Liver (tissue), 9 donors: ENCODE data around the gene LILRB2. TPM values are rescaled to one million over a fixed set of nuclear protein-coding genes. Genes with fewer than 3 reads are reported as not detected.

ENCODE experiments used
- DNase-seq: peaks from one replicate; pipeline ENCODE4 v3.0.0-alpha.2; 2017; ENCODE audit warnings: low spot score
- H3K27ac ChIP-seq, 2 donors: one replicate each; pipeline ENCODE4 v1.7.0; 2013; ENCODE audit warnings: inconsistent platforms in 2 of 2, low read length in 2 of 2, control low read depth in 1 of 2, low read depth in 1 of 2, mild to moderate bottlenecking in 1 of 2
- H3K27me3 ChIP-seq, 4 donors: one replicate each; pipeline versions ENCODE4 v1.6.1 to v1.7.0; 2013; ENCODE audit warnings: low read length in 3 of 4, inconsistent platforms in 1 of 4, mild to moderate bottlenecking in 1 of 4, moderate library complexity in 1 of 4; ENCODE audit not compliant: control insufficient read depth in 4 of 4, insufficient read depth in 4 of 4
- H3K36me3 ChIP-seq, 4 donors: one replicate each; pipeline versions ENCODE4 v1.6.1 to v1.7.0; 2013; ENCODE audit warnings: low read length in 3 of 4, mild to moderate bottlenecking in 3 of 4, low read depth in 1 of 4, moderate library complexity in 1 of 4; ENCODE audit not compliant: control insufficient read depth in 4 of 4, insufficient read depth in 3 of 4
- H3K4me1 ChIP-seq, 4 donors: one replicate each; pipeline versions ENCODE4 v1.6.1 to v1.7.0; 2013; ENCODE audit warnings: low read length in 3 of 4, mild to moderate bottlenecking in 3 of 4, moderate library complexity in 1 of 4; ENCODE audit not compliant: control insufficient read depth in 4 of 4, insufficient read depth in 4 of 4
- H3K4me3 ChIP-seq, 3 donors: one replicate each; pipeline versions ENCODE4 v1.6.1 to v1.7.0; 2013; ENCODE audit warnings: low read length in 3 of 3, control low read depth in 1 of 3, low read depth in 1 of 3, mild to moderate bottlenecking in 1 of 3
- H3K9ac ChIP-seq, 2 donors: one replicate each; pipeline ENCODE4 v1.7.0; 2013; ENCODE audit warnings: low read length in 2 of 2, mild to moderate bottlenecking in 2 of 2, moderate library complexity in 2 of 2, control low read depth in 1 of 2, low read depth in 1 of 2
- H3K9me3 ChIP-seq, 4 donors: one replicate each; pipeline versions ENCODE4 v1.6.1 to v1.7.0; 2013; ENCODE audit warnings: low read length in 3 of 4; ENCODE audit not compliant: control insufficient read depth in 4 of 4
- EGR1 ChIP-seq, 2 donors: IDR thresholded peaks; 2 replicates each; pipeline ENCODE4 v1.6.1; 2016 to 2018; ENCODE audit warnings: antibody characterized with exemption in 2 of 2, low read depth in 2 of 2
- FOXA1 ChIP-seq: IDR thresholded peaks from 2 replicates; pipeline ENCODE4 v1.6.1; 2016; ENCODE audit warnings: antibody characterized with exemption
- HNF4A ChIP-seq, 2 donors: conservative IDR thresholded peaks; 2 replicates each; pipeline ENCODE4 v1.6.1; 2016; ENCODE audit warnings: antibody characterized with exemption in 2 of 2, mild to moderate bottlenecking in 2 of 2
- HNF4G ChIP-seq: IDR thresholded peaks from 2 replicates; pipeline ENCODE4 v1.6.1; 2016; ENCODE audit warnings: antibody characterized with exemption
- RAD21 ChIP-seq, 2 donors: IDR thresholded peaks; 2 replicates each; pipeline ENCODE4 v1.6.1; 2016; ENCODE audit warnings: antibody characterized with exemption in 2 of 2, mild to moderate bottlenecking in 2 of 2
- RXRA ChIP-seq, 2 donors: IDR thresholded peaks; 2 replicates each; pipeline ENCODE4 v1.6.1; 2017 to 2018; ENCODE audit warnings: antibody characterized with exemption in 2 of 2, mild to moderate bottlenecking in 1 of 2
- SP1 ChIP-seq: IDR thresholded peaks from 2 replicates; pipeline ENCODE4 v1.6.1; 2018; ENCODE audit warnings: antibody characterized with exemption, mild to moderate bottlenecking
- TAF1 ChIP-seq: conservative IDR thresholded peaks from 2 replicates; pipeline ENCODE4 v1.6.1; 2016; ENCODE audit warnings: antibody characterized with exemption, mild to moderate bottlenecking
- YY1 ChIP-seq: IDR thresholded peaks from 2 replicates; pipeline ENCODE4 v1.6.1; 2016; ENCODE audit warnings: antibody characterized with exemption, mild to moderate bottlenecking
- WGBS: extraction: QIAGEN DNeasy Blood & Tissue Kit; methylation state at CpG from one replicate; pipeline ENCODE4 v1.1.7; 2013; 5-methylcytosine and 5-hydroxymethylcytosine counted together
- polyA plus RNA-seq, 2 donors: library from polyadenylated mRNA; stranded (reverse) in 1 of 2; unstranded in 1 of 2; fragments of 200-250 nt in 1 of 2; fragments of >200 nt in 1 of 2; fragmentation: Nextera tagmentation in 1 of 2; extraction: Ambion mirVana in 1 of 2; gene quantifications; one replicate each; pipeline versions ENCODE4 v1.2.1 to v1.2.3, GENCODE V29; 2013 to 2015
- total RNA-seq, 2 donors: library from RNA; depleted of rRNA; stranded (reverse); fragments of >200 nt; gene quantifications; one replicate each; pipeline ENCODE4 v1.2.3, GENCODE V29; 2014
- TF ChIP-seq, protein P1 (sequence below): fragments of 150-350 bp; IDR thresholded peaks from 2 replicates; pipeline ENCODE4 v1.5.1; 2017; ENCODE audit warnings: improper control_type of control experiment, low read depth, low read length; ENCODE audit not compliant: missing input control
- TF ChIP-seq, protein P2 (sequence below): IDR thresholded peaks from 2 replicates; pipeline ENCODE4 v1.6.1; 2016; ENCODE audit warnings: antibody characterized with exemption
- TF ChIP-seq, protein P3 (sequence below): IDR thresholded peaks from 2 replicates; pipeline ENCODE4 v1.6.1; 2016; ENCODE audit warnings: antibody characterized with exemption
- TF ChIP-seq, protein P4 (sequence below): IDR thresholded peaks from 2 replicates; pipeline ENCODE4 v1.6.1; 2016; ENCODE audit warnings: antibody characterized with exemption, mild to moderate bottlenecking
- donor health status: healthy.
- donor health status: healthy.
- donor health status: healthy.
- donor health status: healthy.
- donor health status: healthy.

LILRB2 gene
- total and polyA plus RNA-seq, 4 donors = 2.2 to 6.1 (median 5.2) TPM

DNA sequence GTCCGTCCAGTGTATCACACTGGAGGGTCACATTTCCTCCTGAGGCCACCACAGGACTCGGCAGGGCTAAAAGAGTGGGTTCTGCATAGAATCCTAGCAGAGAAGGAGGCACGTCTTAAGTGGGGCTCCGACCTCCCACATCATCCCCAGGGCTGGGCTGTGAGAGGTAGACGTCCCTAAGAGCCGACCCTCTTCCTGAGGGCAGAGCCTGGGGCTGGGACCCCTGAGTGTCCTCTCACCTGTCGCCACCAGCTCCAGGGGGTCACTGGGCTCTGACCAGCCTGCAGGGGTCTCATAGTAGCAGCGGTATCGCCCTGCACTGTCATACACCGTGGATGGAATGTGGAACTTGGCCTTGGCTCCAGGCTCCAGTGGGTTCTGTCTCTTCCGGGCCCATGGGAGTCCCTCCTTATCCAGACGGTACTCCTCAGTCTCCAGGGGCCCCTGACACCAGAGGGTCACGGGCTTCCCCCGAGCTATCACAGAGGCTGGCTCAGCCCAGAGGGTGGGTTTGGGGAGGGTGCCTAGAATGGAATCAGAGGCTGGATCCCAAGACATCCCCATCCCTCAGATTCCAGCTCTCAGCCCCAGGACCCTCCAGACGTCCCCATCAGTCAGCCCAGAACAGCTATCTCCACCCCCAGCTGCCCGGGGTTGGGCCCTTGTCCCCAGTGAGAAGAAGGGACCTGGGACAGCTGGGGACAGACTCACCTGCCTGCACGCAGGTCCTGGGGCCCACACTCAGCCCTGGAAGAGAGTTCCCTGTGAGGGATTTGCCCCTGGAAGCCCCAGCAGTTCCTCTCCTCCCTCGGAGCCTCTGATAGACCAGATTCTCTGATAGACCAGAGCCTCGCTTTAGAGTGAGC, 24.4 kb downstream of the LILRB2 start:
- H3K4me1 ChIP-seq = no peaks in the 10 kb centered on the region

DNA sequence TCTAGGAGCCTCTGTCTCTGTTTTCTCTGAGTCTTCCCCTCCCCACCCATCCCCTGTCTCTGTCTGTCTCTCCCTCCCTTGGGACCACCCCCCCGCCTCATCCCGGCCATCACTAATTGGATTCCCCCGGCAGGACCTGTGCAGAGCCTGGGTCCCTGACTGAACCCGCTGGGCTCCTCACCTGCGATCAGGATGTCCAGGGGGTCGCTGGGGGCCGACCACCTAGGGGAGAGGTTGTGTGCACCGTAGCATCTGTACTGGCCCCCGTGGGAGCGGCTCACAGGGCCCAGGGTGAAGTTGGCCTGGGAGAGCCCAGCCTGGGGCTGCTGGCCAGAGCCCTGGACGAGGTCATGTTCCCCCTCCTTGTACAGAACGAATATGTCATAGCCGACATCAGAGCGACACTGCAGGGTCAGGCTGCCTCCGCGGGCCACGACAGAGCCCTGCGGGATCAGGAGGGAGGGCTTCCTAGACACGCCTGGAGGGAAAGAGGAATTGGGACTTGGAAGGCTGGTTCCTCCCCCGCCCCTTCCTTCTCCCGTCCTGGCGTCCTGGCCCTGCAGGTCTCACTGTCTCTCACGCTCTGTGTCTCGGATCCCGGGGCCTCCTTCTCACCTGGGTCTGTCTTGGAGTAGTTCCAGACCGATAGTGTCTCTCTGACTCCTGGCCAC, 25.7 kb downstream of the LILRB2 start:
- H3K9ac ChIP-seq = no peak overlapping the region
- H3K4me3 ChIP-seq = no peak overlapping the region
- H3K27me3 ChIP-seq = no peaks in the 10 kb centered on the region
- H3K4me1 ChIP-seq = no peaks in the 10 kb centered on the region
- DNase-seq = no peak
- H3K9me3 ChIP-seq = no peaks in the 10 kb centered on the region
- no peaks in the 10 kb centered on the region for H3K36me3 ChIP-seq
- 53% methylated on average over 26 of the region's 26 CpGs for WGBS
- H3K27ac ChIP-seq = no peak overlapping the region
- TF ChIP-seq TAF1 (no peak), HNF4G (no peak), RAD21 (IDR thresholded peaks at IDR 0.05) (no peak), FOXA1 (no peak), SP1 (no peak), HNF4A (conservative IDR thresholded peaks at IDR 0.05) (no peak), EGR1 (IDR thresholded peaks at IDR 0.05; ENCODE audit: low read depth in 2 of 2) (no peak), RXRA (IDR thresholded peaks at IDR 0.05) (no peak)
- TF ChIP-seq, protein P1, sequence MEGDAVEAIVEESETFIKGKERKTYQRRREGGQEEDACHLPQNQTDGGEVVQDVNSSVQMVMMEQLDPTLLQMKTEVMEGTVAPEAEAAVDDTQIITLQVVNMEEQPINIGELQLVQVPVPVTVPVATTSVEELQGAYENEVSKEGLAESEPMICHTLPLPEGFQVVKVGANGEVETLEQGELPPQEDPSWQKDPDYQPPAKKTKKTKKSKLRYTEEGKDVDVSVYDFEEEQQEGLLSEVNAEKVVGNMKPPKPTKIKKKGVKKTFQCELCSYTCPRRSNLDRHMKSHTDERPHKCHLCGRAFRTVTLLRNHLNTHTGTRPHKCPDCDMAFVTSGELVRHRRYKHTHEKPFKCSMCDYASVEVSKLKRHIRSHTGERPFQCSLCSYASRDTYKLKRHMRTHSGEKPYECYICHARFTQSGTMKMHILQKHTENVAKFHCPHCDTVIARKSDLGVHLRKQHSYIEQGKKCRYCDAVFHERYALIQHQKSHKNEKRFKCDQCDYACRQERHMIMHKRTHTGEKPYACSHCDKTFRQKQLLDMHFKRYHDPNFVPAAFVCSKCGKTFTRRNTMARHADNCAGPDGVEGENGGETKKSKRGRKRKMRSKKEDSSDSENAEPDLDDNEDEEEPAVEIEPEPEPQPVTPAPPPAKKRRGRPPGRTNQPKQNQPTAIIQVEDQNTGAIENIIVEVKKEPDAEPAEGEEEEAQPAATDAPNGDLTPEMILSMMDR = no peak
- TF ChIP-seq, protein P2, sequence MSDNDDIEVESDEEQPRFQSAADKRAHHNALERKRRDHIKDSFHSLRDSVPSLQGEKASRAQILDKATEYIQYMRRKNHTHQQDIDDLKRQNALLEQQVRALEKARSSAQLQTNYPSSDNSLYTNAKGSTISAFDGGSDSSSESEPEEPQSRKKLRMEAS = no peak
- TF ChIP-seq, protein P3, sequence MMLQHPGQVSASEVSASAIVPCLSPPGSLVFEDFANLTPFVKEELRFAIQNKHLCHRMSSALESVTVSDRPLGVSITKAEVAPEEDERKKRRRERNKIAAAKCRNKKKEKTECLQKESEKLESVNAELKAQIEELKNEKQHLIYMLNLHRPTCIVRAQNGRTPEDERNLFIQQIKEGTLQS = no peak
- TF ChIP-seq, protein P4, sequence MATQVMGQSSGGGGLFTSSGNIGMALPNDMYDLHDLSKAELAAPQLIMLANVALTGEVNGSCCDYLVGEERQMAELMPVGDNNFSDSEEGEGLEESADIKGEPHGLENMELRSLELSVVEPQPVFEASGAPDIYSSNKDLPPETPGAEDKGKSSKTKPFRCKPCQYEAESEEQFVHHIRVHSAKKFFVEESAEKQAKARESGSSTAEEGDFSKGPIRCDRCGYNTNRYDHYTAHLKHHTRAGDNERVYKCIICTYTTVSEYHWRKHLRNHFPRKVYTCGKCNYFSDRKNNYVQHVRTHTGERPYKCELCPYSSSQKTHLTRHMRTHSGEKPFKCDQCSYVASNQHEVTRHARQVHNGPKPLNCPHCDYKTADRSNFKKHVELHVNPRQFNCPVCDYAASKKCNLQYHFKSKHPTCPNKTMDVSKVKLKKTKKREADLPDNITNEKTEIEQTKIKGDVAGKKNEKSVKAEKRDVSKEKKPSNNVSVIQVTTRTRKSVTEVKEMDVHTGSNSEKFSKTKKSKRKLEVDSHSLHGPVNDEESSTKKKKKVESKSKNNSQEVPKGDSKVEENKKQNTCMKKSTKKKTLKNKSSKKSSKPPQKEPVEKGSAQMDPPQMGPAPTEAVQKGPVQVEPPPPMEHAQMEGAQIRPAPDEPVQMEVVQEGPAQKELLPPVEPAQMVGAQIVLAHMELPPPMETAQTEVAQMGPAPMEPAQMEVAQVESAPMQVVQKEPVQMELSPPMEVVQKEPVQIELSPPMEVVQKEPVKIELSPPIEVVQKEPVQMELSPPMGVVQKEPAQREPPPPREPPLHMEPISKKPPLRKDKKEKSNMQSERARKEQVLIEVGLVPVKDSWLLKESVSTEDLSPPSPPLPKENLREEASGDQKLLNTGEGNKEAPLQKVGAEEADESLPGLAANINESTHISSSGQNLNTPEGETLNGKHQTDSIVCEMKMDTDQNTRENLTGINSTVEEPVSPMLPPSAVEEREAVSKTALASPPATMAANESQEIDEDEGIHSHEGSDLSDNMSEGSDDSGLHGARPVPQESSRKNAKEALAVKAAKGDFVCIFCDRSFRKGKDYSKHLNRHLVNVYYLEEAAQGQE = no peak

More for the DNA sequence above, 24.4 kb downstream of the LILRB2 start:
- TF ChIP-seq, protein P4 = no peak
- no peak for TF ChIP-seq YY1
- TF ChIP-seq HNF4A (conservative IDR thresholded peaks at IDR 0.05) = no peak
- no peak overlapping the region for H3K9ac ChIP-seq
- DNase-seq = no peak
- H3K4me3 ChIP-seq = no peak overlapping the region
- no peak overlapping the region for H3K27ac ChIP-seq
- H3K9me3 ChIP-seq = no peaks in the 10 kb centered on the region
- no peaks in the 10 kb centered on the region for H3K36me3 ChIP-seq
- H3K27me3 ChIP-seq = no peaks in the 10 kb centered on the region
- WGBS = 62% methylated on average over 19 of the region's 19 CpGs
